Measurements from ENCODE around the gene CNTD1. TPM values are rescaled to one million over a fixed set of nuclear protein-coding genes. Genes with fewer than 3 reads are reported as not detected.
A peak's percentile ranks its signal among the peaks of the same experiment; 100 is the strongest.

The CNTD1 gene
- total RNA-seq, 1 experiment from 2014 or later, result not detected

GRCh38 chr17:42772945-42773289, 25.7 kb upstream of the CNTD1 start:
- POLR2A ChIA-PET, result interaction anchor here (1.0 to 1.6 kb wide), 3 partner anchors 13 to 51 kb away, joined by 4 to 8 read pairs (median 5); partner anchors contain the start of genes BECN1, CNTD1, COA3 and RAMP2
- Mint-ChIP-seq H3K4me1 (peaks cover 7% of the 10 kb centered on the region), H3K27ac (peak overlapping the region; percentile 97), H3K9me3 (no peaks in the 10 kb centered on the region), H3K4me3 (peak overlapping the region; percentile 99), H3K36me3 (peaks cover 23% of the 10 kb centered on the region), H3K27me3 (ENCODE audit: low read depth) (peaks cover 4% of the 10 kb centered on the region)
- CTCF ChIA-PET, result interaction anchor here (1.0 to 2.9 kb wide), 7 partner anchors 9 to 195 kb away, joined by 3 to 44 read pairs (median 8); partner anchors contain the start of genes PSMC3IP and RAMP2
- no peak for ATAC-seq
- TF ChIP-seq SP1 (CRISPR knock-in tag; conservative IDR thresholded peaks at IDR 0.05) (no peak), TEAD4 (CRISPR knock-in tag; IDR thresholded peaks at IDR 0.05) (no peak), NFE2L1 (CRISPR knock-in tag; IDR thresholded peaks at IDR 0.05) (no peak), ZNF416 (CRISPR knock-in tag; IDR thresholded peaks at IDR 0.05) (no peak)
- TF ChIP-seq, protein P1, sequence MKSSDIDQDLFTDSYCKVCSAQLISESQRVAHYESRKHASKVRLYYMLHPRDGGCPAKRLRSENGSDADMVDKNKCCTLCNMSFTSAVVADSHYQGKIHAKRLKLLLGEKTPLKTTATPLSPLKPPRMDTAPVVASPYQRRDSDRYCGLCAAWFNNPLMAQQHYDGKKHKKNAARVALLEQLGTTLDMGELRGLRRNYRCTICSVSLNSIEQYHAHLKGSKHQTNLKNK (CRISPR knock-in tag; IDR thresholded peaks at IDR 0.05), result no peak
- DNase-seq (ENCODE audit: low spot score), result no peak

DNA sequence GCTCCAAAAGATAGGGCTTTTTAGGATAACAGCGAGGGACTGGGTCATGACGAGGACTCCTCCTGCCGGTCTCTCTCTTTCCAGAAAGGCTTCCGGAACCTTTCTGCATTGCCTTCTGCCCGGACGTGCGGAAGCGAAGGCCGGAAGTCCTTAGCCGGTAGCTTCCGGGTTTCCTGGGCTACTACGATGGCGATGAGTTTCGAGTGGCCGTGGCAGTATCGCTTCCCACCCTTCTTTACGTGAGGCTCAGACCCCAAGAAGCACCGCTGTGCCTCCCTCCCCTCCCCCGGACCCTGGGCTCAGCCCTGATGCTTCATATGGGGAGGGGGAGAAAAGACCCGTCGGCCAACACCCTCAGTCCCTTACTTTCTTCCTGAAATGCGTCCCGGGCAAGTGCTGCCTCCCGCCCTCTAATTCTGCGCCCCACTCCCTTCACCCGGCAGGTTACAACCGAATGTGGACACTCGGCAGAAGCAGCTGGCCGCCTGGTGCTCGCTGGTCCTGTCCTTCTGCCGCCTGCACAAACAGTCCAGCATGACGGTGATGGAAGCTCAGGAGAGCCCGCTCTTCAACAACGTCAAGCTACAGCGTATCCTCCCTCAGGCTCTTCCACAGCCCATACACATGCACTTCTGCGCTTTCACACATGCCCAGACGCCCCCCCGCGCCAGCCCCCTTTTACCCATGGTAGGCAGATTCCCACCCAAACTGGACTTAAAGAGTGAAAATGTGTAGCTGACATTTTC, 25.2 kb upstream of the CNTD1 start, which contains the start of gene VPS25:
Gene VPS25, plus strand, starts transcription at position 160 of the 746 bp plus-strand sequence. Its CDS starts 27 bp downstream, at position 187.
- H3K27me3 Mint-ChIP-seq (ENCODE audit: low read depth), result no peaks in the 10 kb centered on the region; the same call in 1 of the 2 replicates
- ChIA-PET POLR2A (interaction anchor here (1.0 to 1.6 kb wide), 3 partner anchors 13 to 50 kb away, joined by 4 to 8 read pairs (median 5); partner anchors contain the start of genes BECN1, CNTD1, COA3 and RAMP2), CTCF (interaction anchor here (0.5 to 2.9 kb wide), 9 partner anchors 10 to 926 kb away, joined by 3 to 44 read pairs (median 4); partner anchors contain the start of genes BECN1, PSMC3IP and RAMP2)
- no peaks in the 10 kb centered on the region for H3K9me3 Mint-ChIP-seq
- peak within 1 kb of the TSS; percentile 97 for H3K27ac Mint-ChIP-seq
- H3K4me1 Mint-ChIP-seq, result peaks cover 7% of the 10 kb centered on the region
- peaks cover 29% of the 10 kb centered on the region for H3K36me3 Mint-ChIP-seq
- peak within 1 kb of the TSS; percentile 99 for H3K4me3 Mint-ChIP-seq
- ATAC-seq (peak; percentile 94), DNase-seq (ENCODE audit: low spot score) (peak; percentile 77)
- TF ChIP-seq, protein P2, sequence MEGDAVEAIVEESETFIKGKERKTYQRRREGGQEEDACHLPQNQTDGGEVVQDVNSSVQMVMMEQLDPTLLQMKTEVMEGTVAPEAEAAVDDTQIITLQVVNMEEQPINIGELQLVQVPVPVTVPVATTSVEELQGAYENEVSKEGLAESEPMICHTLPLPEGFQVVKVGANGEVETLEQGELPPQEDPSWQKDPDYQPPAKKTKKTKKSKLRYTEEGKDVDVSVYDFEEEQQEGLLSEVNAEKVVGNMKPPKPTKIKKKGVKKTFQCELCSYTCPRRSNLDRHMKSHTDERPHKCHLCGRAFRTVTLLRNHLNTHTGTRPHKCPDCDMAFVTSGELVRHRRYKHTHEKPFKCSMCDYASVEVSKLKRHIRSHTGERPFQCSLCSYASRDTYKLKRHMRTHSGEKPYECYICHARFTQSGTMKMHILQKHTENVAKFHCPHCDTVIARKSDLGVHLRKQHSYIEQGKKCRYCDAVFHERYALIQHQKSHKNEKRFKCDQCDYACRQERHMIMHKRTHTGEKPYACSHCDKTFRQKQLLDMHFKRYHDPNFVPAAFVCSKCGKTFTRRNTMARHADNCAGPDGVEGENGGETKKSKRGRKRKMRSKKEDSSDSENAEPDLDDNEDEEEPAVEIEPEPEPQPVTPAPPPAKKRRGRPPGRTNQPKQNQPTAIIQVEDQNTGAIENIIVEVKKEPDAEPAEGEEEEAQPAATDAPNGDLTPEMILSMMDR (IDR thresholded peaks at IDR 0.05), result no peak
- TF ChIP-seq ARID4B (CRISPR knock-in tag; IDR thresholded peaks at IDR 0.05; ENCODE audit: borderline replicate concordance), result peak; percentile 34; the same call in 1 of the 2 replicates
- no peak for TF ChIP-seq ZNF396 (CRISPR knock-in tag; IDR thresholded peaks at IDR 0.05; ENCODE audit: borderline replicate concordance)
- no peak for TF ChIP-seq AFF4 (CRISPR knock-in tag; IDR thresholded peaks at IDR 0.05; ENCODE audit: borderline replicate concordance)
- no peak for TF ChIP-seq TEAD4 (CRISPR knock-in tag; IDR thresholded peaks at IDR 0.05)
- TF ChIP-seq PRRX2 (CRISPR knock-in tag; IDR thresholded peaks at IDR 0.05), result no peak
- TF ChIP-seq NFE2L1 (CRISPR knock-in tag; IDR thresholded peaks at IDR 0.05), result 0 out of 2 replicates have a peak, but pooled peaks have one; percentile 42
- no peak for TF ChIP-seq MXD4 (CRISPR knock-in tag; IDR thresholded peaks at IDR 0.05; ENCODE audit: borderline replicate concordance)
- peak; percentile 40; the same call in 1 of the 2 replicates for TF ChIP-seq FOXP1 (CRISPR knock-in tag; IDR thresholded peaks at IDR 0.05; ENCODE audit: borderline replicate concordance)
- no peak for TF ChIP-seq CBFB (CRISPR knock-in tag; IDR thresholded peaks at IDR 0.05; ENCODE audit: low read depth)
- TF ChIP-seq KAT7 (CRISPR knock-in tag; IDR thresholded peaks at IDR 0.05; ENCODE audit: borderline replicate concordance), result peak; percentile 58; the same call in 1 of the 2 replicates
- TF ChIP-seq, protein P3, sequence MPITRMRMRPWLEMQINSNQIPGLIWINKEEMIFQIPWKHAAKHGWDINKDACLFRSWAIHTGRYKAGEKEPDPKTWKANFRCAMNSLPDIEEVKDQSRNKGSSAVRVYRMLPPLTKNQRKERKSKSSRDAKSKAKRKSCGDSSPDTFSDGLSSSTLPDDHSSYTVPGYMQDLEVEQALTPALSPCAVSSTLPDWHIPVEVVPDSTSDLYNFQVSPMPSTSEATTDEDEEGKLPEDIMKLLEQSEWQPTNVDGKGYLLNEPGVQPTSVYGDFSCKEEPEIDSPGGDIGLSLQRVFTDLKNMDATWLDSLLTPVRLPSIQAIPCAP (CRISPR knock-in tag; IDR thresholded peaks at IDR 0.05), result 0 out of 2 replicates have a peak, but pooled peaks have one; percentile 47
- no peak for TF ChIP-seq MYBL2 (CRISPR knock-in tag; IDR thresholded peaks at IDR 0.05)
- TF ChIP-seq, protein P4, sequence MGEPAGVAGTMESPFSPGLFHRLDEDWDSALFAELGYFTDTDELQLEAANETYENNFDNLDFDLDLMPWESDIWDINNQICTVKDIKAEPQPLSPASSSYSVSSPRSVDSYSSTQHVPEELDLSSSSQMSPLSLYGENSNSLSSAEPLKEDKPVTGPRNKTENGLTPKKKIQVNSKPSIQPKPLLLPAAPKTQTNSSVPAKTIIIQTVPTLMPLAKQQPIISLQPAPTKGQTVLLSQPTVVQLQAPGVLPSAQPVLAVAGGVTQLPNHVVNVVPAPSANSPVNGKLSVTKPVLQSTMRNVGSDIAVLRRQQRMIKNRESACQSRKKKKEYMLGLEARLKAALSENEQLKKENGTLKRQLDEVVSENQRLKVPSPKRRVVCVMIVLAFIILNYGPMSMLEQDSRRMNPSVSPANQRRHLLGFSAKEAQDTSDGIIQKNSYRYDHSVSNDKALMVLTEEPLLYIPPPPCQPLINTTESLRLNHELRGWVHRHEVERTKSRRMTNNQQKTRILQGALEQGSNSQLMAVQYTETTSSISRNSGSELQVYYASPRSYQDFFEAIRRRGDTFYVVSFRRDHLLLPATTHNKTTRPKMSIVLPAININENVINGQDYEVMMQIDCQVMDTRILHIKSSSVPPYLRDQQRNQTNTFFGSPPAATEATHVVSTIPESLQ (CRISPR knock-in tag; IDR thresholded peaks at IDR 0.05), result no peak
- peak; percentile 45; the same call in 1 of the 2 replicates for TF ChIP-seq SMAD3 (CRISPR knock-in tag; IDR thresholded peaks at IDR 0.05; ENCODE audit: borderline replicate concordance)
- no peak for TF ChIP-seq ZNF263 (CRISPR knock-in tag; IDR thresholded peaks at IDR 0.05; ENCODE audit: low read depth)
- TF ChIP-seq ZNF423 (CRISPR knock-in tag; IDR thresholded peaks at IDR 0.05), result no peak

All from WTC11 (cell line).